ENCODE data around the gene FAM135A.

DNA sequence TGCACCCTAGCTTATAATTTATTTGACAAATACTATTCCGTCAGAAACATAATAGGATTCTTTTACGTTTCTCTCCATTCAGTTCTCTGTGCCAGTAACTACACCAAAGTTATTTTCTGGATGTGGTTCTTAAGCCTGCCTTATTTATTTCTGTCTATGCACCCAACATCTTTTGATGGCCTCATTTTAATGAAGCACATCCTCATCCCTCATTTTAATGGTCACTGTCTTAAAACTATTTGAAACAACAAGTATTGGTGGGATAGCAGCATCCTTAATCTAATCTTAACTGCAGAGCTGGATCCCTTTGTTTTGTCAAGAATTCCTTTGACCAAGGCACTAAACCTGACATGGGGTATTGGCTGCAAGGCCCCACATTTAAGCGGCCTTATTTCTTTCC is 11.0 kb downstream of the FAM135A start:
- TF ChIP-seq CTCF (IDR thresholded peaks at IDR 0.05), result no peak
- TF ChIP-seq POLR2A (IDR thresholded peaks at IDR 0.05), result no peak

All from Peyer's patch (tissue), 4 donors.